ENCODE results near the gene RPS6KA2. TPM values are rescaled to one million over a fixed set of nuclear protein-coding genes. Genes with fewer than 3 reads are reported as not detected.

Gene RPS6KA2
- total RNA-seq, 1 experiment from 2014 or later: 12.3 TPM

- Histone ChIP-seq H3K27me3 (ENCODE audit: insufficient read depth, low read length) (no peaks in the 10 kb centered on the region), H4K5ac (ENCODE audit: insufficient read length, low read depth, low read length) (no peak overlapping the region), H2BK15ac (ENCODE audit: low read depth, low read length) (no peak overlapping the region), H2BK5ac (ENCODE audit: insufficient read length, low read length) (no peak overlapping the region), H3K56ac (ENCODE audit: insufficient read length, low read depth, low read length) (no peak overlapping the region), H3K79me2 (ENCODE audit: insufficient read depth, low read length) (no peaks in the 10 kb centered on the region), H3K27ac (ENCODE audit: insufficient read length, low read depth, low read length) (no peak overlapping the region), H2BK20ac (ENCODE audit: low read depth, low read length, poor library complexity, severe bottlenecking) (no peak overlapping the region), H2BK120ac (ENCODE audit: low read depth, low read length, poor library complexity, severe bottlenecking) (no peak overlapping the region), H3K9ac (ENCODE audit: extremely low read depth, insufficient read length, low read length) (no peak overlapping the region), H3K14ac (ENCODE audit: insufficient read depth, low read length) (no peak overlapping the region), H2AFZ (ENCODE audit: low read length) (no peak overlapping the region), H3K23ac (ENCODE audit: insufficient read length, low read depth, low read length) (no peak overlapping the region), H4K20me1 (ENCODE audit: control insufficient read depth, insufficient read depth, insufficient read length) (no peaks in the 10 kb centered on the region), H3K4me2 (ENCODE audit: insufficient read depth, insufficient read length, low read length) (no peak overlapping the region), H3K18ac (ENCODE audit: insufficient read length, low read depth, low read length) (no peak overlapping the region), H4K8ac (replicated peaks; ENCODE audit: insufficient read length, low read depth, low read length) (no peak overlapping the region), H3K79me1 (ENCODE audit: insufficient read depth, low read depth, low read length, poor library complexity, severe bottlenecking) (no peaks in the 10 kb centered on the region), H3T11ph (ENCODE audit: low read length) (no peak overlapping the region), H3K4ac (ENCODE audit: low read depth, low read length) (no peak overlapping the region), H2AK5ac (ENCODE audit: insufficient read length, low read length) (no peak overlapping the region), H4K91ac (ENCODE audit: insufficient read length, low read depth, low read length) (no peak overlapping the region), H3K4me1 (ENCODE audit: insufficient read depth, low read length) (no peaks in the 10 kb centered on the region), H3K9me3 (ENCODE audit: control insufficient read depth, low read depth, low read length) (no peaks in the 10 kb centered on the region), H2BK12ac (ENCODE audit: insufficient read length, low read depth, low read length) (no peak overlapping the region), H3K23me2 (ENCODE audit: insufficient read length, low read depth, low read length, poor library complexity, severe bottlenecking) (no peaks in the 10 kb centered on the region)
- Mint-ChIP-seq H3K9me3 (no peaks in the 10 kb centered on the region), H3K4me3 (no peak overlapping the region), H3K27ac (no peak overlapping the region), H3K36me3 (ENCODE audit: insufficient read depth in 1 of 3, low read depth in 3 of 3) (peaks cover 10 to 23% (median 23%) of the 10 kb centered on the region in 3 experiments; a peak in 5 of 7 replicates), H3K27me3 (ENCODE audit: low read depth) (no peaks in the 10 kb centered on the region), H3K4me1 (0 out of 4 replicates have a peak, but pooled peaks cover 0 to 4% of the 10 kb centered on the region in 2 experiments)
- DNase-seq: peak; percentile 18
- WGBS (ENCODE audit: extremely low coverage, insufficient read length, low lambda C conversion rate): no CpG with 5 or more reads among the region's 5 CpGs
- TF ChIP-seq CTCF (conservative IDR thresholded peaks at IDR 0.05): no peak
Observed at GRCh38 chr6:166434336-166434735, 192.7 kb downstream of the RPS6KA2 start.
